ENCODE results near the gene SYNGR1. TPM values are rescaled to one million over a fixed set of nuclear protein-coding genes. Genes with fewer than 3 reads are reported as not detected.

Gene SYNGR1
- total RNA-seq, 4 donors from 2014 or later: 4.4 to 11.0 (median 9.9) TPM

DNA sequence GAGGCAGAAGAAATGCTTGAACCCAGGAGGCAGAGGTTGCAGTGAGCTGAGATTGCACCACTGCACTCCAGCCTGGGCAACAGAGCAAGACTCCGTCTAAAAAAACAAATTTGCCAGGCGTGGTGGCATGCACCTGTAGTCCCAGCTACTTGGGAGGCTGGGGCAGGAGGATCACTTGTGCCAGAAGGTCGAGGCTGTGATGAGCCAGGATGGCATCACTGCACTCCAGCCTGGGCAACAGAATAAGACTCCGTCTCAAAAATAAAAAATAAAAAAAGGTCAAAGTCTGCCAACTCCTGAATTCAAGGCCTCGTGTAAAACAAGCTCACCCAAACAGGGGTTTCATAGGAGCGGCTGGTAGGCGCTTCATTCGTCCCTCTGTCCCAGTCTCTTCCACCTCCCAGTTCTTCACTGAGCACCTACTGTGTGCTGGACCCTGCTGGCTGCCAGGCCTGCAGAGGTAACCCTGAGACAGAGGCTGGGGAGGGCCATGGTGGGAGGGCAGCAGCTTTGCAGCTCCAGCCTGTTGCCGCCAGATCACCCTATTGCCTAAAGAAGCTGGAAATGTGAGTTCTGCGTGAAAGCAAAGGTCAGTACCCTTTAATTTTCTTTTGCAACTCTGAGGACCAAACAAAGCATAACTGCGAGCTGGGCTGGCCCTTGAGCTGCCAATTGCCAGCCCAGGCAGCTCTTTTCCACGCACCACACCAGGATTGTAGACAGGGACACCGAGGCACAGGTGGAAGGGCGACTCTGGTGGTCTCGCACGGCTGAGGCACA, 45.7 kb upstream of the SYNGR1 start:
- no peak for ATAC-seq (ENCODE audit: low FRiP score)
- TF ChIP-seq, protein P1, sequence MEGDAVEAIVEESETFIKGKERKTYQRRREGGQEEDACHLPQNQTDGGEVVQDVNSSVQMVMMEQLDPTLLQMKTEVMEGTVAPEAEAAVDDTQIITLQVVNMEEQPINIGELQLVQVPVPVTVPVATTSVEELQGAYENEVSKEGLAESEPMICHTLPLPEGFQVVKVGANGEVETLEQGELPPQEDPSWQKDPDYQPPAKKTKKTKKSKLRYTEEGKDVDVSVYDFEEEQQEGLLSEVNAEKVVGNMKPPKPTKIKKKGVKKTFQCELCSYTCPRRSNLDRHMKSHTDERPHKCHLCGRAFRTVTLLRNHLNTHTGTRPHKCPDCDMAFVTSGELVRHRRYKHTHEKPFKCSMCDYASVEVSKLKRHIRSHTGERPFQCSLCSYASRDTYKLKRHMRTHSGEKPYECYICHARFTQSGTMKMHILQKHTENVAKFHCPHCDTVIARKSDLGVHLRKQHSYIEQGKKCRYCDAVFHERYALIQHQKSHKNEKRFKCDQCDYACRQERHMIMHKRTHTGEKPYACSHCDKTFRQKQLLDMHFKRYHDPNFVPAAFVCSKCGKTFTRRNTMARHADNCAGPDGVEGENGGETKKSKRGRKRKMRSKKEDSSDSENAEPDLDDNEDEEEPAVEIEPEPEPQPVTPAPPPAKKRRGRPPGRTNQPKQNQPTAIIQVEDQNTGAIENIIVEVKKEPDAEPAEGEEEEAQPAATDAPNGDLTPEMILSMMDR (IDR thresholded peaks at IDR 0.05): no peak
- DNase-seq (ENCODE audit: low spot score): no peak

DNA sequence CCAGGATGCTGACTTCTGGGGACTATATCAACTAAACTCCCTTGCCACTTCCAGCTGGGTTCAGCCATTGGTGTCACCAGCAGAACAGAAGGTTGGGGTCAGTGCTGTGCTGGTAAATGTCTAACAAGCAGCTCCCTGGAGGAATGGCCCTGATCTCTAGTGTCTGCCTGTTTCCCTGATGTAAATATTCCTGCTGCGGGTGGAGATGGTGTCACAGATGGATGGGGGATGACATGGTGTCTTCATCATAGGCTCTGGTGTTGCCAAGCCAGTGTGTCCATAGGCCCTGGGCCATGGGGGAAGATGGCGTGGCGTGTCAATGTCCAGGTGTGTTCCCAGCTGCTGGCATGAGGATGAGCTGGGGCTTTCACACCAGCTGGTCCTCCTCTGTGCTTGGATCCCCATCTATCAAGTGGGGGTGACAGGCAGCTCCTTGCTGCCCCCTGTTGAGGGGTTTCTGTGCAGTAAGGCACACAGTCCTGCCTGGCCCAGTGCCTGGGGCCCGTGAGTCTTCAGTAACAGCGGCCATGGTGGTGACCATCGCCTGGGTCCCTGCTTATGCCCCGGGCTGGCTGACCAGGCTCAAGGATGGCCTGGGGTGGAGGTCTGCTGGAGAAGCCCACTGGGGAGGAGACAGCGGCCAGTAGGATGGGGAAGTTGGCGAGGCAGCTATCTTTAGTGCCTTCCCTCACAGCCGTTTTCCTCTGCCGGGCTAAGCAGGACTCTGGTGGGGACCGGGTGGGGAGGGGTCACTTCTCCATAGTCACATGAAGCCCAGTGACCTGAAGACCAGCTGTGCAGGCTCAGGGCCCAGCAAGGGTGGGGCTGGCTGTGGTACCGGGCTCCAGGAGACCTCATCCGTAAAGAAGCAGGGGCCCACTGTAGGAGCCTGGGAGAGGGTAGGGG, 43.1 kb upstream of the SYNGR1 start:
- ATAC-seq (ENCODE audit: low FRiP score) (no peak), DNase-seq (ENCODE audit: low spot score) (no peak)
- TF ChIP-seq, protein P1 (IDR thresholded peaks at IDR 0.05): no peak

DNA sequence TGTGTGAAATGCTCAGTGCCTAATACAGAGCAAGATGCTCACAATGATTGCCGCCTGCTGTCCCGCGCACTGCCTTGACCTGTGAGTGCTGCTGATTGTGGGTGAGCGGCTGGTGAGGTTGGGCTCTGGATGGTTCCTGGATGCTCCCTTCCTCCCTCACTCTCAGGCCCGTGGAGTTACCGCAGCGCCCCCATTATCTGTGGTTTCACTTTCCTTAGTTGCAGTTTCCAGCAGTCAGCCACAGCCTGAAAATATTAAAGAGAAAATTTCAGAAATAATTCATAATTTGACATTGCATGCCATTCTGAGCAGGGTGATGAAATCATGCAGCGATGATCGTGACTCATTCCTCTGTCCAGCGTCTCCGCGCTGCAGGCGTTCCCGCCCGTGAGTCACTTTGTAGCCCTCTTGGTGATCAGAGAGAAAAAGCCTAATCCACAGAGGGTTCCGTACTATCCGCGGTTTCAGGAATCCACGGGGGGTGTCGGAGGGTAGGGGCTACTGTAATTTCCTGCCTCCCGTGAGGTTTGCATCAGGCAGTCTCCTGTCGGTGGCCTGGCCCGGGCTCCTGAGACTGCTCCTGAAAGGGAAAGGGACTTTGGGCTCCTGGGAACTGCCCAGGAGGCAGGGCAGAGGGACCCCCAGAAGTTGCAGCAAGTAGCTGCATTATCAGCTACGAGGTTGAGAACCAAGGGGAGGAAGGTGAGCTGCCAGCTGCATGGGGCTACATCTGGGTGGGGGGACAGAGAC, 41.0 kb upstream of the SYNGR1 start:
- ATAC-seq (ENCODE audit: low FRiP score) (peak; percentile 65), DNase-seq (ENCODE audit: low spot score) (peak; percentile 62)
- TF ChIP-seq, protein P1 (IDR thresholded peaks at IDR 0.05): no peak

DNA sequence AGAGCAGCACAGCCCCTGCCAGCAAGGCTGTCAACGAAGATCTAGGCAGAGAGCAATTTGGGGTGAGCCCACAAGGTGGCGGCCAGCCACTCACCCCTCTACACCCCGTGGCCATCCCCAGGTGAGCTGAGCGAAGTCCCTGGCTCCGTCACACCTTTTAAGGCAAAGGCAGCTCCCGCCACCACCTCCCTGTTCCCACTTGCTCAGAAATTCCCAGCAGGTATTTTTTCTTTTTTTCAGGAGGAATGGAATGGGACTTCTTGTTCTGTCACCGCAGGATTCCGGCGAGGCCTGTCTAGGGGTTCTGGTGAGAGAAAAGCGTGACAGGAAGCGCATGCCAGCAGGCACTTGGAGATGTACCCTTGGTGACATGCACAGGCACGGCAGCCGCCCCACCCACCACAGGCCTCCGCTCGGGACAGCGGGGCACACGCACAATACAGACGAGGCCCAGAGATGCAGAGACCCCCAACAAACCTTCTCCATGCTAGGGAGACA, 40.4 kb upstream of the SYNGR1 start:
- no peak for DNase-seq (ENCODE audit: low spot score)
- peak; percentile 0 for ATAC-seq (ENCODE audit: low FRiP score)
- TF ChIP-seq, protein P1 (IDR thresholded peaks at IDR 0.05): no peak

DNA sequence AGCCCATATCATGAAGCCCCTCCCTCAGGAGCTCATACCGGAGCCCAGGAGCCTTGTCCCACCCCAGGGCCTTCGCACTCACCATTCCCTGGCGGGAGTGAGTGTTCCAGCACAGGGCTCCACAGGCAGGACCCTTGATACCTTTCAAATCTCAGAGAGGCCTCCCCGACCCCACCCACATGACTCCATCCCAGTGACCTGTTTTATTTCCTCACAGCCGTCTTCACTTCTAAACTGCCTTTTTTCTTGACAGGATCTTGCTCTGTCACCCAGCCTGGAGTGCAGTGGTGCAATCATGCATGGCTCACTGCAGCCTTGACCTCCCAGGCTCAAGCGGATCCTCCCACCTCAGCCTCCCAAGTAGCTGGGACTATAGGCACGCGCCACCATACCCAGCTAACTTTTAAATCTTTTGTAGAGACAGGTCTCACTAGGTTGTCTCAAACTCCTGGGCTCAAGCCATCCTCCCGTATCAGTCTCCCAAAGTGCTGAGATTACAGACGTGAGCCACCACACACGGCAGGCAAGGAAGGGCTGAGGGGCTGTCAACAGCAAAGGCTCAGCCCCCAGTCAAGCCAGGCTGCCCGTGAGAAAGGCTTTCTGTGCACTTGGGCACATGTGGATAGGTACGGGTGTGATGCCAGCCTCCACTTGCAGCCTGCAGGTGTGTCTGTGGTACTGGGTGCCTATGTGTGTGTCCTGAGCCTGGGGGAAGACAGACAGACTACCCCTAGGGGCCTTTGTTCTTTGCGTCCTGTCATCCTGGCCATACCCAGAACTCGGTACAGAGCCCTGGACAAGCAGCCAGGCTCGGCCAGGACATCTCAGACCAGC, 39.7 kb upstream of the SYNGR1 start:
- TF ChIP-seq, protein P1 (IDR thresholded peaks at IDR 0.05): no peak
- ATAC-seq (ENCODE audit: low FRiP score) (peak; percentile 8), DNase-seq (ENCODE audit: low spot score) (no peak)

All from omental fat pad (tissue), 4 donors.